CD4-positive, alpha-beta T cell treated with Interleukin-4 for 4 hours (primary cell): ENCODE measurements around the gene TRIM45.
"Not testable (repeated sequence)": the region's sequence is repeated elsewhere in the genome, so short reads cannot be mapped to it uniquely, and the experiment has no call there.

Source experiments
- DNase-seq: peaks from one replicate; pipeline ENCODE4 v3.0.0-alpha.2; 2020

The TRIM45 gene

GRCh38 chr1:117130526-117130925 is 9.0 kb upstream of the TRIM45 start:
- no peak for DNase-seq

- DNase-seq = peak; percentile 40
These were observed 7.0 kb upstream of the TRIM45 start for GRCh38 chr1:117128323-117129079.

GRCh38 chr1:117127795-117128194 is 6.2 kb upstream of the TRIM45 start:
- DNase-seq = no peak

GRCh38 chr1:117124661-117125060 is 3.1 kb upstream of the TRIM45 start:
- no peak for DNase-seq

GRCh38 chr1:117123274-117123673 is 1.7 kb upstream of the TRIM45 start:
- DNase-seq = no peak

- DNase-seq = no peak
These were observed 929 bp upstream of the TRIM45 start for GRCh38 chr1:117122330-117123025.

- no peak for DNase-seq
These were observed 568 bp downstream of the TRIM45 start for GRCh38 chr1:117120774-117121588.

- DNase-seq = not testable (repeated sequence)
These were observed 2.4 kb downstream of the TRIM45 start for GRCh38 chr1:117119144-117119543.

GRCh38 chr1:117118137-117118536 is 3.4 kb downstream of the TRIM45 start:
- DNase-seq = no peak

- no peak for DNase-seq
These were observed 3.9 kb downstream of the TRIM45 start for GRCh38 chr1:117117697-117118096.

- DNase-seq = no peak
These were observed 4.8 kb downstream of the TRIM45 start for GRCh38 chr1:117116784-117117130.

GRCh38 chr1:117116090-117116783 is 5.3 kb downstream of the TRIM45 start:
- no peak for DNase-seq

- DNase-seq = peak; percentile 21
These were observed 6.7 kb downstream of the TRIM45 start for GRCh38 chr1:117114877-117115276.

- no peak for DNase-seq
These were observed 8.3 kb downstream of the TRIM45 start for GRCh38 chr1:117113199-117113598.

- no peak for DNase-seq
These were observed 9.4 kb downstream of the TRIM45 start for GRCh38 chr1:117112047-117112717.

- no peak for DNase-seq
These were observed 10.8 kb downstream of the TRIM45 start for GRCh38 chr1:117110774-117111173.

GRCh38 chr1:117107364-117107763 is 14.2 kb downstream of the TRIM45 start:
- DNase-seq = no peak

- no peak for DNase-seq
These were observed 15.1 kb downstream of the TRIM45 start for GRCh38 chr1:117106478-117106877.

GRCh38 chr1:117105722-117106121 is 15.8 kb downstream of the TRIM45 start:
- DNase-seq = no peak

GRCh38 chr1:117104986-117105385 is 16.6 kb downstream of the TRIM45 start:
- no peak for DNase-seq

GRCh38 chr1:117101858-117102257 is 19.7 kb downstream of the TRIM45 start:
- not testable (repeated sequence) for DNase-seq

GRCh38 chr1:117101334-117101733 is 20.2 kb downstream of the TRIM45 start:
- no peak for DNase-seq
